ENCODE measurements around the gene KIF2B. TPM values are rescaled to one million over a fixed set of nuclear protein-coding genes. Genes with fewer than 3 reads are reported as not detected.

Gene KIF2B, protein sequence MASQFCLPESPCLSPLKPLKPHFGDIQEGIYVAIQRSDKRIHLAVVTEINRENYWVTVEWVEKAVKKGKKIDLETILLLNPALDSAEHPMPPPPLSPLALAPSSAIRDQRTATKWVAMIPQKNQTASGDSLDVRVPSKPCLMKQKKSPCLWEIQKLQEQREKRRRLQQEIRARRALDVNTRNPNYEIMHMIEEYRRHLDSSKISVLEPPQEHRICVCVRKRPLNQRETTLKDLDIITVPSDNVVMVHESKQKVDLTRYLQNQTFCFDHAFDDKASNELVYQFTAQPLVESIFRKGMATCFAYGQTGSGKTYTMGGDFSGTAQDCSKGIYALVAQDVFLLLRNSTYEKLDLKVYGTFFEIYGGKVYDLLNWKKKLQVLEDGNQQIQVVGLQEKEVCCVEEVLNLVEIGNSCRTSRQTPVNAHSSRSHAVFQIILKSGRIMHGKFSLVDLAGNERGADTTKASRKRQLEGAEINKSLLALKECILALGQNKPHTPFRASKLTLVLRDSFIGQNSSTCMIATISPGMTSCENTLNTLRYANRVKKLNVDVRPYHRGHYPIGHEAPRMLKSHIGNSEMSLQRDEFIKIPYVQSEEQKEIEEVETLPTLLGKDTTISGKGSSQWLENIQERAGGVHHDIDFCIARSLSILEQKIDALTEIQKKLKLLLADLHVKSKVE
- total RNA-seq = not detected in 2 replicates

GRCh38 chr17:53822764-53823163, at the start of gene KIF2B:
TSS of gene KIF2B (plus strand) at chr17:53822927. CDS start at chr17:53823034, 107 bp downstream.
- H3K27ac Mint-ChIP-seq = no peak within 1 kb of the TSS
- H3K9me3 Mint-ChIP-seq = peaks cover 46% of the 10 kb centered on the region
- no peak within 1 kb of the TSS for H3K4me3 Mint-ChIP-seq (ENCODE audit: low read depth)
- H3K27me3 Mint-ChIP-seq (ENCODE audit: low read depth) = no peaks in the 10 kb centered on the region
- intact Hi-C loops (cut with micrococcal nuclease) = no loop called here
- H3K36me3 Mint-ChIP-seq (ENCODE audit: low read depth) = no peaks in the 10 kb centered on the region
- DNase-seq (ENCODE audit: low spot score) = no peak
- no peaks in the 10 kb centered on the region for H3K4me1 Mint-ChIP-seq (ENCODE audit: low read depth)

GRCh38 chr17:53780320-53780719, 42.4 kb upstream of the KIF2B start:
- Mint-ChIP-seq H3K9me3 (peaks cover 19% of the 10 kb centered on the region), H3K4me3 (ENCODE audit: low read depth) (no peak overlapping the region), H3K36me3 (ENCODE audit: low read depth) (no peaks in the 10 kb centered on the region), H3K4me1 (ENCODE audit: low read depth) (no peaks in the 10 kb centered on the region), H3K27ac (no peak overlapping the region), H3K27me3 (ENCODE audit: low read depth) (no peaks in the 10 kb centered on the region)
- DNase-seq (ENCODE audit: low spot score) = no peak
- intact Hi-C loops (cut with micrococcal nuclease) = no loop called here

DNA sequence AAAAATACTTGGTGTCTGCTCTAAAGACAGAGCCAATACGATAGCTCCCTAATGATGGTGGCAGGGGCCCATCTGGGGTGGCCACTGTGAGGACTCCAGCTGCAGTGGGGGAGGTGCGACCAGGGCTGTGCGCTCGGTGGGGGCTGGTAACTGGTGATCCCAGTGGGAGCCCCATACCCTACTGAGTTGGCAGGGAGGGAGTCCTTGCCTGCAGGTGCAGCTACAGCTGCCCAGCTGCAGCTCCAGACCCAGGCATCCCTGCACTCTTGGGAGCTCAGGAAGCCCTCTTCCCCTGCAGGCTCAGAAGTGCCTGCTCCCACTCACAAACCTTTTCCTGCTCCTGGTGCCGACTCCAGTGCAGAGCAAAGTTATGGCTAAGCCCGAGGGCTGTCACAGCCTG, 31.2 kb upstream of the KIF2B start:
- intact Hi-C loops (cut with micrococcal nuclease) = no loop called here
- no peak overlapping the region for H3K27ac Mint-ChIP-seq
- no peaks in the 10 kb centered on the region for H3K4me1 Mint-ChIP-seq (ENCODE audit: low read depth)
- peaks cover 19% of the 10 kb centered on the region for H3K9me3 Mint-ChIP-seq
- no peak overlapping the region for H3K4me3 Mint-ChIP-seq (ENCODE audit: low read depth)
- H3K36me3 Mint-ChIP-seq (ENCODE audit: low read depth) = no peaks in the 10 kb centered on the region
- no peaks in the 10 kb centered on the region for H3K27me3 Mint-ChIP-seq (ENCODE audit: low read depth)
- no peak for DNase-seq (ENCODE audit: low spot score)

DNA sequence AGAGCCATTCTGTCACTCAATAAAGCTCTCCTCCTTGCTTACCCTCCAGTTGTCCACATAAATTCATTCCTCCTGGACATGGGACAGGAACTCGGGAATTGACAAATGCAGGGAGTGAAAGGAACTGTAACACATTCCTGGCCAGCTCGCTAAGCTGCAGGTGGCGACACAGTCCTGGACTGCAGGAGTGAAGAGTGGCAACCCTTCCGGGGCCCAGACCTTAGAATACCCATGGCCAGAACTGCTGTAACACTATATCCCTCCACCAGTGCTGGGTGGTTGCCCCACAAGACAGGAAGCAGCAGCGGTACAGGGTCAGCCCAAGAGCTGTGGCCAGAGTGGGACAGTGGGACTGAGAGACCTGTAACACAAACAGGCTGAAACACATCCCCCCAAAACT, 30.3 kb upstream of the KIF2B start:
- Mint-ChIP-seq H3K4me1 (ENCODE audit: low read depth) (no peaks in the 10 kb centered on the region), H3K27ac (no peak overlapping the region), H3K9me3 (peaks cover 16% of the 10 kb centered on the region), H3K36me3 (ENCODE audit: low read depth) (no peaks in the 10 kb centered on the region), H3K27me3 (ENCODE audit: low read depth) (no peaks in the 10 kb centered on the region), H3K4me3 (ENCODE audit: low read depth) (no peak overlapping the region)
- intact Hi-C loops (cut with micrococcal nuclease) = no loop called here
- DNase-seq (ENCODE audit: low spot score) = no peak

- peaks cover 13% of the 10 kb centered on the region for H3K9me3 Mint-ChIP-seq
- intact Hi-C loops (cut with micrococcal nuclease) = no loop called here
- no peaks in the 10 kb centered on the region for H3K36me3 Mint-ChIP-seq (ENCODE audit: low read depth)
- H3K4me3 Mint-ChIP-seq (ENCODE audit: low read depth) = no peak overlapping the region
- no peaks in the 10 kb centered on the region for H3K27me3 Mint-ChIP-seq (ENCODE audit: low read depth)
- DNase-seq (ENCODE audit: low spot score) = no peak
- H3K4me1 Mint-ChIP-seq (ENCODE audit: low read depth) = no peaks in the 10 kb centered on the region
- no peak overlapping the region for H3K27ac Mint-ChIP-seq
Measured at GRCh38 chr17:53792997-53793396, 29.7 kb upstream of the KIF2B start.

DNA sequence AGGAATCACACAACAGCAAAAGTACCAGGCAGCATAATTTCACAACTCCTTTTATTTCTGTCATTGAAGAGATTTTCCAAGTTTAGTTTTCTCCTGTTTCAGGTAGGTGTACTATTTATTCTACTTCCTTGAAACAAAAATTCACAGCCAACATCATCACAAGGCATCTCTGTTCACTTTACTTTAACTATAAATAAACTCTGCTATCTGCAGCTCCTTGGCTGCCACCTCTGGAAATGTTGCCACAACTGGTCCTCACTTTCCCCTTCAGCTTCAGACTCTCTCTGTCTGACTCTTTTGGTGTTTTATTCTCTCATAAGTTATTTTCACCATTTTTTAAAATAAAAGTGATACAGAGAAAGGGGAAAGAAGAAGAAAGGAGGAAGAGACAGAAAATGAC, 27.9 kb upstream of the KIF2B start:
- H3K27me3 Mint-ChIP-seq (ENCODE audit: low read depth) = no peaks in the 10 kb centered on the region
- H3K36me3 Mint-ChIP-seq (ENCODE audit: low read depth) = no peaks in the 10 kb centered on the region
- H3K9me3 Mint-ChIP-seq = peaks cover 12% of the 10 kb centered on the region
- no peak overlapping the region for H3K27ac Mint-ChIP-seq
- intact Hi-C loops (cut with micrococcal nuclease) = no loop called here
- no peak overlapping the region for H3K4me3 Mint-ChIP-seq (ENCODE audit: low read depth)
- no peak for DNase-seq (ENCODE audit: low spot score)
- H3K4me1 Mint-ChIP-seq (ENCODE audit: low read depth) = no peaks in the 10 kb centered on the region

DNA sequence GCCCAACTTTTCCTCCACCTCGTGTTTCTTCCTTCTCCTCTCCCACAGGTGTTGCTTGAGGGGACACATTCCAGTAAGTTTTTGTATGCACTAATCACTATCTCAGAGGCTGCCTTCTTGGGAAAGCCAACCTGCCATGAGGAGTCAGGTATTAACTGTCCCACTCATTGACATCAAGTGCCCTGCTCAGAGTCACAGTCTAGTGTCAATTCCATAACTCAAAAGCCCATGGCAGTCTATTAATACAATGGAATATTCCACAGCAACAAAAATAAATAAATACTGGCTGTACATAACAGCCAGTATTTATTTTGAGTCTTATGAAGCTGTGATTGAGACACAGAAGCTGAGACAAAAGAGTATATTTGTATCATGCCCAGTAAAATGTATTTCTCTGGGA, 26.1 kb upstream of the KIF2B start:
- intact Hi-C loops (cut with micrococcal nuclease) = no loop called here

GRCh38 chr17:53797501-53797900, 25.2 kb upstream of the KIF2B start:
- intact Hi-C loops (cut with micrococcal nuclease) = no loop called here
- Mint-ChIP-seq H3K9me3 (peaks cover 4% of the 10 kb centered on the region), H3K36me3 (ENCODE audit: low read depth) (no peaks in the 10 kb centered on the region)

More for the DNA sequence above, 26.1 kb upstream of the KIF2B start:
- Mint-ChIP-seq H3K4me1 (ENCODE audit: low read depth) (no peaks in the 10 kb centered on the region), H3K36me3 (ENCODE audit: low read depth) (no peaks in the 10 kb centered on the region), H3K27me3 (ENCODE audit: low read depth) (no peaks in the 10 kb centered on the region), H3K9me3 (peaks cover 4% of the 10 kb centered on the region), H3K4me3 (ENCODE audit: low read depth) (no peak overlapping the region), H3K27ac (no peak overlapping the region)
- DNase-seq (ENCODE audit: low spot score) = no peak

GRCh38 chr17:53804437-53804836, 18.3 kb upstream of the KIF2B start:
- H3K27me3 Mint-ChIP-seq (ENCODE audit: low read depth) = no peaks in the 10 kb centered on the region
- no peaks in the 10 kb centered on the region for H3K9me3 Mint-ChIP-seq
- no peak overlapping the region for H3K27ac Mint-ChIP-seq
- H3K4me1 Mint-ChIP-seq (ENCODE audit: low read depth) = no peaks in the 10 kb centered on the region
- no peak overlapping the region for H3K4me3 Mint-ChIP-seq (ENCODE audit: low read depth)
- no peak for DNase-seq (ENCODE audit: low spot score)
- intact Hi-C loops (cut with micrococcal nuclease) = no loop called here
- no peaks in the 10 kb centered on the region for H3K36me3 Mint-ChIP-seq (ENCODE audit: low read depth)

More at GRCh38 chr17:53797501-53797900, 25.2 kb upstream of the KIF2B start:
- no peaks in the 10 kb centered on the region for H3K27me3 Mint-ChIP-seq (ENCODE audit: low read depth)
- DNase-seq (ENCODE audit: low spot score) = no peak
- no peaks in the 10 kb centered on the region for H3K4me1 Mint-ChIP-seq (ENCODE audit: low read depth)
- no peak overlapping the region for H3K4me3 Mint-ChIP-seq (ENCODE audit: low read depth)
- H3K27ac Mint-ChIP-seq = no peak overlapping the region

DNA sequence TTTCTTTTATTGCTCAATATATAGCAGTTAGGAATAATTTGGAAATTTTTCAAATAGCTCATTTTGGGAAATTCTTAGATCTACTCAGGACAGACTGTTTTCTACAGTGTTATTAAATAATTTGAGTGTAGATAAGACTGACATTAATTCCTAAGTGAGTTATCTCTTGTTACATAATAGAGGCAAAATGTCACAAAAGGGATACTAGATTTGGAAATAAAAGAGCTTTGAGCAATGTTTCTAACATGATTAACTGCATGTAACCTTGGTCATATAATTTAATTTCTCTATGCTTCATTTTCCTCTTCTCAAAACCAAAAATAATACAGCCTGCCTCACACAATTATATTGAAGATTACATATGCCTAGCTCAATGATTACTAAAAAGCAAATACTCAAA, 16.3 kb upstream of the KIF2B start:
- Mint-ChIP-seq H3K36me3 (ENCODE audit: low read depth) (no peaks in the 10 kb centered on the region), H3K9me3 (no peaks in the 10 kb centered on the region), H3K27me3 (ENCODE audit: low read depth) (no peaks in the 10 kb centered on the region), H3K4me1 (ENCODE audit: low read depth) (no peaks in the 10 kb centered on the region), H3K4me3 (ENCODE audit: low read depth) (no peak overlapping the region), H3K27ac (no peak overlapping the region)
- no peak for DNase-seq (ENCODE audit: low spot score)
- intact Hi-C loops (cut with micrococcal nuclease) = no loop called here

DNA sequence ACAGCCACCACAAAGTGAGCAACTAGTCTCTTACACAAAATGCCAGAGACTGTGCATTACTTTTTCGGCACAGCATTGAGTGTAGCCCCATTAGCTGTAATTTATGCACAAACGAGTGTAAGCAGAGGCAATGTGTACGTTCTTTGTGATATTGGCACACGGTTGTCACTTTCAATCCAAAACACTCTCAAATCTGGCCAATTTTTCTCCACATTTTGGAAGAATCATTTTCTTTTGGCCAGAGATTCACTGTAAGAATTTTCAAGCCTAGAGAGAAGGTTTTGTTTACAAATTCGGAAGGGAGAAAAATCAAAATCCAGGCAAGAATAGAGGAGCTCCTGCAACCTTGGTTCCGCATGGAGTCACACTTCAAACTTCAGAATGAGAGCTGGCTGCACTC, 15.4 kb upstream of the KIF2B start:
- H3K27me3 Mint-ChIP-seq (ENCODE audit: low read depth) = no peaks in the 10 kb centered on the region
- no peak for DNase-seq (ENCODE audit: low spot score)
- intact Hi-C loops (cut with micrococcal nuclease) = no loop called here

GRCh38 chr17:53818271-53818670, 4.5 kb upstream of the KIF2B start:
- no peak overlapping the region for H3K4me3 Mint-ChIP-seq (ENCODE audit: low read depth)
- H3K27ac Mint-ChIP-seq = no peak overlapping the region
- DNase-seq (ENCODE audit: low spot score) = no peak
- no peaks in the 10 kb centered on the region for H3K36me3 Mint-ChIP-seq (ENCODE audit: low read depth)
- peaks cover 36% of the 10 kb centered on the region for H3K9me3 Mint-ChIP-seq
- intact Hi-C loops (cut with micrococcal nuclease) = no loop called here
- H3K4me1 Mint-ChIP-seq (ENCODE audit: low read depth) = no peaks in the 10 kb centered on the region
- no peaks in the 10 kb centered on the region for H3K27me3 Mint-ChIP-seq (ENCODE audit: low read depth)

More for the DNA sequence above, 15.4 kb upstream of the KIF2B start:
- Mint-ChIP-seq H3K27ac (no peak overlapping the region), H3K4me3 (ENCODE audit: low read depth) (no peak overlapping the region), H3K9me3 (no peaks in the 10 kb centered on the region), H3K36me3 (ENCODE audit: low read depth) (no peaks in the 10 kb centered on the region), H3K4me1 (ENCODE audit: low read depth) (no peaks in the 10 kb centered on the region)

DNA sequence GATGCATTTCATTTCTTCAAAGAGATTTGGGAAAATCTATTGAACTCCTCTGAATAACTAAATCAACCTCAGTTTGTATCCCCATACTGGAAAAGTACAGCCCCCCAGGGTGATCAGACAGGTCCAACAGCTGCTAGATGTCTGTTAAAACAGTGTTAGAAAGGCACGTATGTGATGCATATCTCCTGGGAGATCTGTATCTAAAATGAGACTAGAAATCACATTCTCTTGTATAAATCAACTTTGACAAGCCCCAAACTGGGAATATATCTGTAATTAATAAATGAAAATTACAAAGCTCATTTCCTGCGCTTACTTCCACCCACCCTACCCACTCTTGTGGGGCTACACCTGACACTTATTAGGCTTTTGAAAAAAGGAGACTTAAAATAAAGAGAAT, 3.8 kb upstream of the KIF2B start:
- Mint-ChIP-seq H3K27me3 (ENCODE audit: low read depth) (no peaks in the 10 kb centered on the region), H3K9me3 (peaks cover 38% of the 10 kb centered on the region), H3K36me3 (ENCODE audit: low read depth) (no peaks in the 10 kb centered on the region), H3K4me3 (ENCODE audit: low read depth) (no peak overlapping the region), H3K4me1 (ENCODE audit: low read depth) (no peaks in the 10 kb centered on the region), H3K27ac (no peak overlapping the region)
- DNase-seq (ENCODE audit: low spot score) = no peak
- intact Hi-C loops (cut with micrococcal nuclease) = no loop called here

Data from activated T-helper 2 cell treated with anti-CD3 and anti-CD28 coated beads, Interferon-gamma antibody, Interleukin-2, Interleukin-4, amounts not matched to agents 10 μg/mL and 5 μg/mL and 100 μg/mL, durations not matched to agents 14 hours and 24 hours and 36 hours (primary cell).